K562 (cell line): ENCODE data around the gene HES6. TPM values are rescaled to one million over a fixed set of nuclear protein-coding genes. Genes with fewer than 3 reads are reported as not detected.

Source experiments
- BACH1 ChIP-seq: fragments of 200-800 bp; sonication (Bioruptor generic); IDR thresholded peaks from 2 replicates; pipeline ENCODE4 v1.6.1; 2016; ENCODE audit warnings: missing genetic modification characterization, missing compliant biosample characterization
- E2F6 ChIP-seq, 2 experiments: IDR thresholded peaks; 2 replicates each; pipeline ENCODE4 v1.6.1; 2011; ENCODE audit warnings: borderline replicate concordance in 1 of 2, control low read depth in 1 of 2, low read depth in 1 of 2, low read length in 1 of 2, mild to moderate bottlenecking in 1 of 2, mixed read lengths in 1 of 2, moderate library complexity in 1 of 2; ENCODE audit not compliant: insufficient read depth in 1 of 2, insufficient read length in 1 of 2, poor library complexity in 1 of 2, severe bottlenecking in 1 of 2; ENCODE audit errors: extremely low read depth in 1 of 2
- ELF1 ChIP-seq: fragments of 200-800 bp; sonication (Bioruptor generic); IDR thresholded peaks from 2 replicates; pipeline ENCODE4 v1.6.1; 2016; ENCODE audit warnings: missing genetic modification characterization, missing compliant biosample characterization
- ETS1 ChIP-seq: conservative IDR thresholded peaks from 2 replicates; pipeline ENCODE4 v1.6.1; 2011; ENCODE audit warnings: low read depth, mild to moderate bottlenecking, low read length; ENCODE audit not compliant: control insufficient read depth
- JUN ChIP-seq, 2 experiments: sonication (generic) in 1 of 2; formaldehyde crosslinking in 1 of 2; IDR thresholded peaks; 2 replicates each; pipeline versions ENCODE4 v1.6.1 to v1.8.0; 2012 to 2022; ENCODE audit warnings: borderline replicate concordance in 2 of 2, mild to moderate bottlenecking in 2 of 2, improper control_type of control experiment in 1 of 2, low read depth in 1 of 2, low read length in 1 of 2, missing genetic modification reagents in 1 of 2
- LCOR ChIP-seq: sonication (generic); formaldehyde crosslinking; IDR thresholded peaks from 2 replicates; pipeline ENCODE4 v1.8.0; 2022; ENCODE audit warnings: mild to moderate bottlenecking, missing genetic modification reagents
- MTA2 ChIP-seq: fragments of 450-650 bp; IDR thresholded peaks from 2 replicates; pipeline ENCODE4 v1.6.1; 2016; ENCODE audit warnings: low read depth
- MXD1 ChIP-seq: fragments of 250-450 bp; sonication (Bioruptor Pico); IDR thresholded peaks from 2 replicates; pipeline ENCODE4 v1.8.0; 2021; ENCODE audit warnings: borderline replicate concordance, mild to moderate bottlenecking, moderate library complexity; ENCODE audit not compliant: poor library complexity, severe bottlenecking
- PPARD ChIP-seq: fragments of 250-450 bp; sonication (Bioruptor Pico); IDR thresholded peaks from 2 replicates; pipeline ENCODE4 v1.8.0; 2022; ENCODE audit warnings: inconsistent platforms, mild to moderate bottlenecking, moderate library complexity
- RBBP5 ChIP-seq: fragments of 200-600 bp; sonication (generic); IDR thresholded peaks from 2 replicates; pipeline ENCODE4 v1.6.1; 2012; ENCODE audit warnings: borderline replicate concordance, mild to moderate bottlenecking, low read length, control low read depth, inconsistent platforms; ENCODE audit not compliant: insufficient read depth, poor library complexity, severe bottlenecking
- ZBTB7A ChIP-seq: IDR thresholded peaks from 2 replicates; pipeline ENCODE4 v1.6.1; 2011; ENCODE audit warnings: low read depth, mild to moderate bottlenecking, low read length, moderate library complexity, borderline replicate concordance; ENCODE audit not compliant: control insufficient read depth
- ZFX ChIP-seq: sonication (generic); formaldehyde crosslinking; IDR thresholded peaks from 2 replicates; pipeline ENCODE4 v1.8.0; 2022; ENCODE audit warnings: mild to moderate bottlenecking, missing genetic modification reagents, moderate library complexity
- ZNF408 ChIP-seq: fragments of 250-450 bp; sonication (Bioruptor Pico); IDR thresholded peaks from 2 replicates; pipeline ENCODE4 v1.4.0; 2020; ENCODE audit warnings: low read depth, mild to moderate bottlenecking, moderate library complexity
- ZNF639 ChIP-seq, 2 experiments: fragments of 200-800 bp in 1 of 2; sonication (Bioruptor generic) in 1 of 2; sonication (generic) in 1 of 2; formaldehyde crosslinking in 1 of 2; IDR thresholded peaks in 1 of 2; conservative IDR thresholded peaks in 1 of 2; 2 replicates each; pipeline versions ENCODE4 v1.5.0 to v1.6.1; 2016 to 2020; ENCODE audit warnings: missing compliant biosample characterization in 1 of 2, missing genetic modification characterization in 1 of 2, missing genetic modification reagents in 1 of 2
- polyA plus RNA-seq, 8 experiments: library from polyadenylated mRNA; depleted of rRNA in 4 of 8; stranded (reverse) in 5 of 8; unstranded in 3 of 8; fragments of >200 nt; fragmentation: Nextera tagmentation in 2 of 8; fragmentation: Illumina TruSeq in 1 of 8; extraction: Ambion mirVana in 2 of 8; extraction: Trizol in 1 of 8; gene quantifications; 2 replicates each; pipeline versions ENCODE4 v1.2.1 to v1.2.3, GENCODE V29; 2011 to 2014; ENCODE audit warnings: inconsistent platforms in 1 of 8, missing spikeins in 1 of 8
- total RNA-seq, 7 experiments: library from RNA; depleted of rRNA in 6 of 7; stranded (reverse); fragments of >200 nt in 6 of 7; fragmentation: Illumina TruSeq in 2 of 7; extraction: Trizol in 2 of 7; gene quantifications; 2 replicates each; pipeline versions ENCODE4 v1.2.1 to v1.2.3, GENCODE V29; 2011 to 2021; ENCODE audit warnings: low replicate concordance in 1 of 7

HES6 gene
- total and polyA plus RNA-seq, 9 of the 15 experiments (the other 6 are each of a cell fraction or from before 2014, with no cell fraction given), result 6.2 to 133 (median 29.2) TPM

GRCh38 chr2:238239863-238240756 is at the start of gene HES6 (continued):
- TF ChIP-seq RBBP5 (peak; percentile 26), MTA2 (no peak), JUN (IDR thresholded peaks at IDR 0.05; ENCODE audit: borderline replicate concordance, low read depth, low read length) (no peak), JUN (CRISPR knock-in tag; IDR thresholded peaks at IDR 0.05; ENCODE audit: borderline replicate concordance) (no peak), ZFX (no peak), ZNF408 (CRISPR knock-in tag) (no peak), PPARD (CRISPR knock-in tag) (no peak), ZNF639 (CRISPR knock-in tag; conservative IDR thresholded peaks at IDR 0.05 in 1 of 2, IDR thresholded peaks at IDR 0.05 in 1 of 2) (no peak), LCOR (CRISPR knock-in tag) (no peak), BACH1 (tag) (no peak), E2F6 (IDR thresholded peaks at IDR 0.05; ENCODE audit: borderline replicate concordance in 1 of 2, extremely low read depth in 1 of 2, insufficient read depth in 1 of 2, insufficient read length in 1 of 2, low read depth in 1 of 2, low read length in 1 of 2, poor library complexity in 1 of 2, severe bottlenecking in 1 of 2) (peak; percentile 6 to 53), ETS1 (peak; percentile 89), ZBTB7A (peak; percentile 97), ELF1 (tag) (peak; percentile 46; the same call in 1 of the 2 replicates), MXD1 (CRISPR knock-in tag) (no peak)
